Measurements from ENCODE around the gene CFHR5.

The CFHR5 gene

GRCh38 chr1:196960854-196961253 lies 16.5 kb upstream of the CFHR5 start:
- no peak overlapping the region for H3K18ac ChIP-seq (ENCODE audit: low read length)
- no peaks in the 10 kb centered on the region for H3K79me2 ChIP-seq (ENCODE audit: control insufficient read depth, insufficient read depth, low read length, poor library complexity)
- no peak overlapping the region for H2AK5ac ChIP-seq (ENCODE audit: low read length)
- H2BK5ac ChIP-seq (ENCODE audit: low read depth, low read length, poor library complexity): no peak overlapping the region
- H2BK12ac ChIP-seq (ENCODE audit: low read length): no peak overlapping the region
- H3K36me3 ChIP-seq (ENCODE audit: control insufficient read depth in 1 of 2, insufficient read depth in 2 of 2, low read length in 2 of 2): no peaks in the 10 kb centered on the region
- H3K27ac ChIP-seq (ENCODE audit: low read depth, low read length): no peak overlapping the region
- no peaks in the 10 kb centered on the region for H3K4me1 ChIP-seq (ENCODE audit: control insufficient read depth in 1 of 2, insufficient read depth in 2 of 2, low read length in 2 of 2)
- no peak overlapping the region for H3K23ac ChIP-seq (ENCODE audit: low read length)
- no peak overlapping the region for H3K4me3 ChIP-seq (ENCODE audit: low read depth, low read length)
- H4K91ac ChIP-seq (ENCODE audit: low read depth, low read length): no peak overlapping the region
- H4K8ac ChIP-seq (ENCODE audit: low read depth, low read length): no peak overlapping the region
- H3K14ac ChIP-seq (ENCODE audit: low read length): no peak overlapping the region
- no peak overlapping the region for H3K9ac ChIP-seq (ENCODE audit: low read length)
- no CpG with 5 or more reads among the region's 3 CpGs for WGBS (ENCODE audit: extremely low coverage, insufficient coverage, insufficient read length)
- no peak overlapping the region for H4K12ac ChIP-seq (ENCODE audit: low read depth, low read length)
- H2BK120ac ChIP-seq (ENCODE audit: insufficient read depth, low read length, poor library complexity): no peak overlapping the region
- no peaks in the 10 kb centered on the region for H3K79me1 ChIP-seq (ENCODE audit: low read length)
- no peak overlapping the region for H2AFZ ChIP-seq (ENCODE audit: insufficient read depth, low read length, poor library complexity)
- no peak overlapping the region for H3K4ac ChIP-seq (ENCODE audit: low read depth, low read length)
- no peak for DNase-seq
- H3K27me3 ChIP-seq (ENCODE audit: insufficient read depth, low read length): no peaks in the 10 kb centered on the region
- H3K4me2 ChIP-seq (ENCODE audit: low read length): no peak overlapping the region
- no peaks in the 10 kb centered on the region for H3K9me3 ChIP-seq (ENCODE audit: insufficient read depth, low read depth, low read length)

GRCh38 chr1:196970182-196970581 lies 7.2 kb upstream of the CFHR5 start:
- no peak overlapping the region for H4K8ac ChIP-seq (ENCODE audit: low read depth, low read length)
- no peak overlapping the region for H3K23ac ChIP-seq (ENCODE audit: low read length)
- no peak for DNase-seq
- no peak overlapping the region for H3K9ac ChIP-seq (ENCODE audit: low read length)
- H2BK120ac ChIP-seq (ENCODE audit: insufficient read depth, low read length, poor library complexity): no peak overlapping the region
- no peak overlapping the region for H3K14ac ChIP-seq (ENCODE audit: low read length)
- H3K27me3 ChIP-seq (ENCODE audit: insufficient read depth, low read length): no peaks in the 10 kb centered on the region
- WGBS (ENCODE audit: extremely low coverage, insufficient coverage, insufficient read length): no CpG with 5 or more reads among the region's 1 CpG
- no peaks in the 10 kb centered on the region for H3K79me1 ChIP-seq (ENCODE audit: low read length)
- H4K12ac ChIP-seq (ENCODE audit: low read depth, low read length): no peak overlapping the region
- H3K4me2 ChIP-seq (ENCODE audit: low read length): no peak overlapping the region
- no peak overlapping the region for H2BK12ac ChIP-seq (ENCODE audit: low read length)
- no peak overlapping the region for H3K4ac ChIP-seq (ENCODE audit: low read depth, low read length)
- H4K91ac ChIP-seq (ENCODE audit: low read depth, low read length): no peak overlapping the region
- H2BK5ac ChIP-seq (ENCODE audit: low read depth, low read length, poor library complexity): no peak overlapping the region
- no peak overlapping the region for H3K27ac ChIP-seq (ENCODE audit: low read depth, low read length)
- no peaks in the 10 kb centered on the region for H3K36me3 ChIP-seq (ENCODE audit: control insufficient read depth in 1 of 2, insufficient read depth in 2 of 2, low read length in 2 of 2)
- no peak overlapping the region for H2AFZ ChIP-seq (ENCODE audit: insufficient read depth, low read length, poor library complexity)
- H3K18ac ChIP-seq (ENCODE audit: low read length): no peak overlapping the region
- no peaks in the 10 kb centered on the region for H3K9me3 ChIP-seq (ENCODE audit: insufficient read depth, low read depth, low read length)
- no peaks in the 10 kb centered on the region for H3K4me1 ChIP-seq (ENCODE audit: control insufficient read depth in 1 of 2, insufficient read depth in 2 of 2, low read length in 2 of 2)
- no peak overlapping the region for H3K4me3 ChIP-seq (ENCODE audit: low read depth, low read length)
- no peak overlapping the region for H2AK5ac ChIP-seq (ENCODE audit: low read length)
- no peaks in the 10 kb centered on the region for H3K79me2 ChIP-seq (ENCODE audit: control insufficient read depth, insufficient read depth, low read length, poor library complexity)

GRCh38 chr1:196976278-196976677 lies 1.1 kb upstream of the CFHR5 start:
- no peak overlapping the region for H4K8ac ChIP-seq (ENCODE audit: low read depth, low read length)
- no peaks in the 10 kb centered on the region for H3K4me1 ChIP-seq (ENCODE audit: control insufficient read depth in 1 of 2, insufficient read depth in 2 of 2, low read length in 2 of 2)
- H2AFZ ChIP-seq (ENCODE audit: insufficient read depth, low read length, poor library complexity): no peak overlapping the region
- H3K4me2 ChIP-seq (ENCODE audit: low read length): no peak overlapping the region
- WGBS (ENCODE audit: extremely low coverage, insufficient coverage, insufficient read length): no CpG with 5 or more reads among the region's 4 CpGs
- H2AK5ac ChIP-seq (ENCODE audit: low read length): no peak overlapping the region
- no peaks in the 10 kb centered on the region for H3K79me2 ChIP-seq (ENCODE audit: control insufficient read depth, insufficient read depth, low read length, poor library complexity)
- H3K4me3 ChIP-seq (ENCODE audit: low read depth, low read length): no peak overlapping the region
- H3K9ac ChIP-seq (ENCODE audit: low read length): no peak overlapping the region
- no peak overlapping the region for H2BK5ac ChIP-seq (ENCODE audit: low read depth, low read length, poor library complexity)
- H3K18ac ChIP-seq (ENCODE audit: low read length): no peak overlapping the region
- no peak for DNase-seq
- no peaks in the 10 kb centered on the region for H3K27me3 ChIP-seq (ENCODE audit: insufficient read depth, low read length)
- no peak overlapping the region for H3K23ac ChIP-seq (ENCODE audit: low read length)
- H3K4ac ChIP-seq (ENCODE audit: low read depth, low read length): no peak overlapping the region
- no peaks in the 10 kb centered on the region for H3K9me3 ChIP-seq (ENCODE audit: insufficient read depth, low read depth, low read length)
- H3K14ac ChIP-seq (ENCODE audit: low read length): no peak overlapping the region
- H4K91ac ChIP-seq (ENCODE audit: low read depth, low read length): no peak overlapping the region
- no peak overlapping the region for H3K27ac ChIP-seq (ENCODE audit: low read depth, low read length)
- H3K79me1 ChIP-seq (ENCODE audit: low read length): no peaks in the 10 kb centered on the region
- H4K12ac ChIP-seq (ENCODE audit: low read depth, low read length): no peak overlapping the region
- no peak overlapping the region for H2BK120ac ChIP-seq (ENCODE audit: insufficient read depth, low read length, poor library complexity)
- no peaks in the 10 kb centered on the region for H3K36me3 ChIP-seq (ENCODE audit: control insufficient read depth in 1 of 2, insufficient read depth in 2 of 2, low read length in 2 of 2)
- no peak overlapping the region for H2BK12ac ChIP-seq (ENCODE audit: low read length)

- no peak overlapping the region for H2BK120ac ChIP-seq (ENCODE audit: insufficient read depth, low read length, poor library complexity)
- no CpG with 5 or more reads among the region's 1 CpG for WGBS (ENCODE audit: extremely low coverage, insufficient coverage, insufficient read length)
Measured at GRCh38 chr1:196980859-196981258, 3.5 kb downstream of the CFHR5 start.

More at GRCh38 chr1:196980859-196981258, 3.5 kb downstream of the CFHR5 start:
- H3K79me1 ChIP-seq (ENCODE audit: low read length): no peaks in the 10 kb centered on the region
- no peaks in the 10 kb centered on the region for H3K9me3 ChIP-seq (ENCODE audit: insufficient read depth, low read depth, low read length)
- H3K4me3 ChIP-seq (ENCODE audit: low read depth, low read length): no peak overlapping the region
- no peak overlapping the region for H2BK12ac ChIP-seq (ENCODE audit: low read length)
- no peak overlapping the region for H2AFZ ChIP-seq (ENCODE audit: insufficient read depth, low read length, poor library complexity)
- no peaks in the 10 kb centered on the region for H3K79me2 ChIP-seq (ENCODE audit: control insufficient read depth, insufficient read depth, low read length, poor library complexity)
- no peak overlapping the region for H3K14ac ChIP-seq (ENCODE audit: low read length)
- no peak overlapping the region for H4K12ac ChIP-seq (ENCODE audit: low read depth, low read length)
- H2BK5ac ChIP-seq (ENCODE audit: low read depth, low read length, poor library complexity): no peak overlapping the region
- H4K91ac ChIP-seq (ENCODE audit: low read depth, low read length): no peak overlapping the region
- no peak overlapping the region for H4K8ac ChIP-seq (ENCODE audit: low read depth, low read length)
- no peak overlapping the region for H2AK5ac ChIP-seq (ENCODE audit: low read length)
- DNase-seq: no peak
- no peaks in the 10 kb centered on the region for H3K4me1 ChIP-seq (ENCODE audit: control insufficient read depth in 1 of 2, insufficient read depth in 2 of 2, low read length in 2 of 2)
- H3K27ac ChIP-seq (ENCODE audit: low read depth, low read length): no peak overlapping the region
- H3K36me3 ChIP-seq (ENCODE audit: control insufficient read depth in 1 of 2, insufficient read depth in 2 of 2, low read length in 2 of 2): no peaks in the 10 kb centered on the region
- H3K18ac ChIP-seq (ENCODE audit: low read length): no peak overlapping the region
- no peaks in the 10 kb centered on the region for H3K27me3 ChIP-seq (ENCODE audit: insufficient read depth, low read length)
- H3K9ac ChIP-seq (ENCODE audit: low read length): no peak overlapping the region
- no peak overlapping the region for H3K23ac ChIP-seq (ENCODE audit: low read length)
- H3K4ac ChIP-seq (ENCODE audit: low read depth, low read length): no peak overlapping the region
- no peak overlapping the region for H3K4me2 ChIP-seq (ENCODE audit: low read length)

Measured in trophoblast cell (in vitro differentiated cells and primary cell).